Parathyroid adenoma (tissue), 2 donors: ENCODE results near the gene ETFRF1.

ENCODE experiments used
- H2AFZ ChIP-seq: fragments of 300-600 bp; sonication (generic); one replicate; pipeline ENCODE4 v1.7.0; 2017; ENCODE audit warnings: antibody characterized with exemption, mild to moderate bottlenecking
- H3K27ac ChIP-seq: fragments of 300-600 bp; sonication (generic); one replicate; pipeline ENCODE4 v1.7.0; 2017
- H3K27me3 ChIP-seq: fragments of 300-600 bp; sonication (generic); one replicate; pipeline ENCODE4 v1.7.0; 2017; ENCODE audit warnings: low read length; ENCODE audit not compliant: control insufficient read depth, insufficient read depth
- H3K36me3 ChIP-seq: fragments of 300-600 bp; sonication (generic); one replicate; pipeline ENCODE4 v1.7.0; 2017; ENCODE audit warnings: low read length; ENCODE audit not compliant: control insufficient read depth, insufficient read depth
- H3K4me1 ChIP-seq: fragments of 300-600 bp; sonication (generic); one replicate; pipeline ENCODE4 v1.7.0; 2017; ENCODE audit warnings: control low read depth
- H3K4me2 ChIP-seq: fragments of 300-600 bp; sonication (generic); one replicate; pipeline ENCODE4 v1.7.0; 2017; ENCODE audit warnings: low read length
- H3K4me3 ChIP-seq: fragments of 300-600 bp; sonication (generic); one replicate; pipeline ENCODE4 v1.7.0; 2017; ENCODE audit warnings: low read depth, low read length
- H3K79me2 ChIP-seq: fragments of 300-600 bp; sonication (generic); one replicate; pipeline ENCODE4 v1.7.0; 2017; ENCODE audit warnings: control low read depth
- H3K9ac ChIP-seq: fragments of 300-600 bp; sonication (generic); one replicate; pipeline ENCODE4 v1.7.0; 2017; ENCODE audit warnings: mild to moderate bottlenecking
- H3K9me3 ChIP-seq: fragments of 300-600 bp; sonication (generic); one replicate; pipeline ENCODE4 v1.7.0; 2017; ENCODE audit warnings: low read length; ENCODE audit not compliant: control insufficient read depth
- TF ChIP-seq, protein P1 (sequence below): fragments of 300-600 bp; sonication (generic); IDR thresholded peaks from one replicate; pipeline ENCODE4 v1.7.0; 2017; ENCODE audit warnings: antibody characterized with exemption, mild to moderate bottlenecking
- donor health status: primary hyperparathyroidism.

Gene ETFRF1, protein sequence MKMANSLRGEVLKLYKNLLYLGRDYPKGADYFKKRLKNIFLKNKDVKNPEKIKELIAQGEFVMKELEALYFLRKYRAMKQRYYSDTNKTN

DNA sequence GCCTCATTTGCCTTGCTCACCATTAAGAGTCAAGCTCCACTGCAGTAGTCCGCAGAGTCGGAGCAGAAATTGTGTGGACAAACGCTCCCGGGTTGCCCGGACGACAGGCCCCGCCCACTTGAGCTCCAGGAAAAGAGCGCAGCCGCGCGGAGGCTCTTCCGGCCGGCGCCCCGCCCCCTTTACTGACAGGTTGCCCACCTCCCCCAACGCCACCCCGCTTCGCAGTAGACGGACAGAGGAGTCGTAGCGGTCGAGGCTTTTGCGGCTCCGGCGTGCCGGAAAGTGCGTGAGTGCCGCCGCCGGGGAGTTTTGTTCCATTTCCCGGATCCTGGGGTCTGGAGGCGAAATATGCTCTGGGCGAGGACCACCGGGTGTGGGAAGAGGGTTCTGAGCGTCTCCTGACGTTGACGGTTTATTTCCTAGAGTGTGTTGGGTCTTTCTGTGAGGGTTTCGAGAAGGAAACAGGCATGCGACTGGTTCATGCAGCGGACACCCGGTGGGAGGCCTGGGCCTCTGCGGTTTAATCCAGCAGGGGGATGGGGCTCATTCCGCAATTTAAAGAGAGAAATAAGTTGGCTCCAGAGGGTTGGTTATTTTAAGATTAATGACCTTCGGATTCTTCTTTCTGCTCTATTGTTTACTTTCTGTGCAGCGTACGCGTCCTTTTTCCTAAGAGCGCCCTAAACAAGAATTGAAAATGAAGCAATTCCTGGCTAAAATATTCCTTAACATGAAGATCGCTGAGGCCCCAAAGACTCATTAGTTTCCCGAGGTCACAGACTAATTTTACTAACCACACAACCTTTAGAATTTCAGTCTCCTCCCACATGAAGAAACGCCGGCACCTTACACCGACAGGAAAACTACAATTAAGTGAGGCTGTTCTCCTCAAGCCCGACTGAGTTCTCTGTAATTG is at the start of gene ETFRF1, which contains the start of gene DNAI7:
Gene ETFRF1, plus strand, starts transcription at position 182 of the 916 bp plus-strand sequence. CDS start 8,720 bp downstream, outside the sequence.
Gene DNAI7, minus strand, starts transcription at position 105 of the 916 bp plus-strand sequence. Its CDS starts 82 bp downstream, at position 23.
- Histone ChIP-seq H2AFZ (peak within 1 kb of the TSS; percentile 94), H3K4me2 (peak within 1 kb of the TSS; percentile 76), H3K9me3 (no peaks in the 10 kb centered on the region)

GRCh38 chr12:25146686-25147085 is 48.4 kb upstream of the ETFRF1 start:
- Histone ChIP-seq H3K36me3 (no peaks in the 10 kb centered on the region), H3K4me1 (no peaks in the 10 kb centered on the region), H2AFZ (no peak overlapping the region), H3K4me2 (no peak overlapping the region), H3K27ac (no peak overlapping the region), H3K9me3 (no peaks in the 10 kb centered on the region), H3K9ac (no peak overlapping the region), H3K27me3 (no peaks in the 10 kb centered on the region), H3K79me2 (no peaks in the 10 kb centered on the region), H3K4me3 (no peak overlapping the region)
- TF ChIP-seq, protein P1, sequence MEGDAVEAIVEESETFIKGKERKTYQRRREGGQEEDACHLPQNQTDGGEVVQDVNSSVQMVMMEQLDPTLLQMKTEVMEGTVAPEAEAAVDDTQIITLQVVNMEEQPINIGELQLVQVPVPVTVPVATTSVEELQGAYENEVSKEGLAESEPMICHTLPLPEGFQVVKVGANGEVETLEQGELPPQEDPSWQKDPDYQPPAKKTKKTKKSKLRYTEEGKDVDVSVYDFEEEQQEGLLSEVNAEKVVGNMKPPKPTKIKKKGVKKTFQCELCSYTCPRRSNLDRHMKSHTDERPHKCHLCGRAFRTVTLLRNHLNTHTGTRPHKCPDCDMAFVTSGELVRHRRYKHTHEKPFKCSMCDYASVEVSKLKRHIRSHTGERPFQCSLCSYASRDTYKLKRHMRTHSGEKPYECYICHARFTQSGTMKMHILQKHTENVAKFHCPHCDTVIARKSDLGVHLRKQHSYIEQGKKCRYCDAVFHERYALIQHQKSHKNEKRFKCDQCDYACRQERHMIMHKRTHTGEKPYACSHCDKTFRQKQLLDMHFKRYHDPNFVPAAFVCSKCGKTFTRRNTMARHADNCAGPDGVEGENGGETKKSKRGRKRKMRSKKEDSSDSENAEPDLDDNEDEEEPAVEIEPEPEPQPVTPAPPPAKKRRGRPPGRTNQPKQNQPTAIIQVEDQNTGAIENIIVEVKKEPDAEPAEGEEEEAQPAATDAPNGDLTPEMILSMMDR = no peak

More for the DNA sequence above, at the start of gene ETFRF1, which contains the start of gene DNAI7:
- Histone ChIP-seq H3K79me2 (peaks cover 9% of the 10 kb centered on the region), H3K4me3 (peak within 1 kb of the TSS; percentile 93), H3K36me3 (no peaks in the 10 kb centered on the region), H3K9ac (peak within 1 kb of the TSS; percentile 97), H3K4me1 (peaks cover 5% of the 10 kb centered on the region), H3K27me3 (no peaks in the 10 kb centered on the region), H3K27ac (peak within 1 kb of the TSS; percentile 97)
- TF ChIP-seq, protein P1 = no peak

- H3K9ac ChIP-seq = no peak overlapping the region
- no peak overlapping the region for H3K27ac ChIP-seq
Observed at GRCh38 chr12:25151476-25151875, 43.6 kb upstream of the ETFRF1 start.

GRCh38 chr12:25152055-25152454 is 43.0 kb upstream of the ETFRF1 start:
- no peak overlapping the region for H3K27ac ChIP-seq
- TF ChIP-seq, protein P1 = no peak

More at GRCh38 chr12:25151476-25151875, 43.6 kb upstream of the ETFRF1 start:
- Histone ChIP-seq H3K9me3 (no peaks in the 10 kb centered on the region), H2AFZ (no peak overlapping the region), H3K36me3 (no peaks in the 10 kb centered on the region), H3K27me3 (no peaks in the 10 kb centered on the region), H3K4me3 (no peak overlapping the region), H3K4me1 (peaks cover 3% of the 10 kb centered on the region), H3K79me2 (no peaks in the 10 kb centered on the region), H3K4me2 (no peak overlapping the region)
- TF ChIP-seq, protein P1 = no peak

More at GRCh38 chr12:25152055-25152454, 43.0 kb upstream of the ETFRF1 start:
- Histone ChIP-seq H3K4me3 (no peak overlapping the region), H3K9ac (no peak overlapping the region), H3K27me3 (no peaks in the 10 kb centered on the region), H2AFZ (no peak overlapping the region), H3K36me3 (no peaks in the 10 kb centered on the region), H3K4me2 (no peak overlapping the region), H3K9me3 (no peaks in the 10 kb centered on the region), H3K79me2 (no peaks in the 10 kb centered on the region), H3K4me1 (peaks cover 3% of the 10 kb centered on the region)
